ENCODE results near the gene SH3BP5L.
"Not testable (repeated sequence)": the region's sequence is repeated elsewhere in the genome, so short reads cannot be mapped to it uniquely, and the experiment has no call there.

SH3BP5L gene

GRCh38 chr1:248830718-248831017, 5.0 kb upstream of the SH3BP5L start:
- H3K27me3 ChIP-seq (ENCODE audit: low read depth); H3K36me3 ChIP-seq (replicated peaks); in situ Hi-C loops (cut with MboI; ENCODE audit: low sequenced_read_pairs); H3K9me3 ChIP-seq; H3K4me3 ChIP-seq; H3K4me1 ChIP-seq; DNase-seq (ENCODE audit: low spot score in 2 of 2): not testable (repeated sequence)

DNA sequence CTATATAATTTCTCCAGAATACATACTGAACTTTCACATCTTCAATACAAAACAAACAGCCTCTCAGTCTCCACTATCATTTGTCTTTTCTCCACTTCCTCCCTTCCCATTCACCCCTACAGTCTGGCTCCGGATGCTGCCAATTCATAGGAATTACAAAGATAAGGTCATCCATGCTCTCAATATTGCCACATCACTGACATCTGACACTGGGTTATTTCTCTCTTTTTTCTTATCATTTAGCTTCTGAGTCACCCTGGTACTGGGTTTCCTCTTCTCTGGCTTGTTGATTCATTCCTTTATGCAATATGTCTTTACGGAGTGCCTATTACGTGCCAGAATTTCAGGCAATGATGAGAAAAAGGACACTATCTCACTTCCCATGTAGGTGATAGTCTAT, 3.1 kb upstream of the SH3BP5L start:
- peaks cover 4% of the 10 kb centered on the region; the same call in 1 of the 2 replicates for H3K27me3 ChIP-seq (ENCODE audit: low read depth)
- H3K4me3 ChIP-seq = no peak overlapping the region
- DNase-seq (ENCODE audit: low spot score in 2 of 2) = no peak
- H3K9me3 ChIP-seq = no peaks in the 10 kb centered on the region
- peaks cover 4% of the 10 kb centered on the region; the same call in 1 of the 2 replicates for H3K36me3 ChIP-seq (replicated peaks)
- peaks cover 5% of the 10 kb centered on the region for H3K4me1 ChIP-seq
- in situ Hi-C loops (cut with MboI; ENCODE audit: low sequenced_read_pairs) = no loop called here

- in situ Hi-C loops (cut with MboI; ENCODE audit: low sequenced_read_pairs) = no loop called here
- Histone ChIP-seq H3K36me3 (replicated peaks) (peaks cover 21% of the 10 kb centered on the region), H3K9me3 (no peaks in the 10 kb centered on the region), H3K27me3 (ENCODE audit: low read depth) (no peaks in the 10 kb centered on the region), H3K4me1 (peaks cover 5% of the 10 kb centered on the region), H3K4me3 (peak overlapping the region; percentile 83)
- no peak for DNase-seq (ENCODE audit: low spot score in 2 of 2)
These were observed 174 bp downstream of the SH3BP5L start for GRCh38 chr1:248825573-248825908.

GRCh38 chr1:248825136-248825535, 579 bp downstream of the SH3BP5L start:
- in situ Hi-C loops (cut with MboI; ENCODE audit: low sequenced_read_pairs) = no loop called here
- DNase-seq (ENCODE audit: low spot score in 2 of 2) = no peak

DNA sequence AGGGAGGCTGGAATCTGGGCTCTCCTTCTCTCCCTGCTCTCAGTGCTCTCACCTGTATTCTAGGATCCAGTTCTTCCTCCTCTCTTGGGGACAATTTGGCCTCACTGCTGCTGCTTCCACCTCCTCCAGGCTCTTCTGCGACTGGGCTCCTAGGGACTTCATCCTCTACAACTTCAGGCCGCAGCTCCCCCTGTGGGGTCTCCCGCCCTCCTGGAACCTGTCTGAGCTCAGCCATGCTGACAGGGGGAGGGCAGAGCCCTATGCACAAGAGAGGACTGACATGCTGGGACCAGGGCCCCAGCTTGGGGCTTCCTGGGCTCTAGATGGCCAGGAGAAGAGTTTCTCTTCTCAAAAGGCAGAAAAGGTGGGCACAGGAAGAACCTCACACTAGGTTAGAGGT, 1.0 kb downstream of the SH3BP5L start:
- Histone ChIP-seq H3K27me3 (ENCODE audit: low read depth) (no peaks in the 10 kb centered on the region), H3K9me3 (no peaks in the 10 kb centered on the region), H3K4me1 (peaks cover 5% of the 10 kb centered on the region), H3K36me3 (replicated peaks) (peaks cover 26% of the 10 kb centered on the region), H3K4me3 (peak overlapping the region; percentile 83)
- no peak for DNase-seq (ENCODE audit: low spot score in 2 of 2)
- in situ Hi-C loops (cut with MboI; ENCODE audit: low sequenced_read_pairs) = no loop called here

More at GRCh38 chr1:248825136-248825535, 579 bp downstream of the SH3BP5L start:
- Histone ChIP-seq H3K4me1 (peaks cover 5% of the 10 kb centered on the region), H3K4me3 (peak overlapping the region; percentile 83), H3K27me3 (ENCODE audit: low read depth) (no peaks in the 10 kb centered on the region), H3K36me3 (replicated peaks) (peaks cover 25% of the 10 kb centered on the region), H3K9me3 (no peaks in the 10 kb centered on the region)

- H3K4me1 ChIP-seq = peaks cover 5% of the 10 kb centered on the region
- H3K4me3 ChIP-seq = no peak overlapping the region
- peaks cover 26% of the 10 kb centered on the region for H3K36me3 ChIP-seq (replicated peaks)
- H3K27me3 ChIP-seq (ENCODE audit: low read depth) = no peaks in the 10 kb centered on the region
- H3K9me3 ChIP-seq = no peaks in the 10 kb centered on the region
- no peak for DNase-seq (ENCODE audit: low spot score in 2 of 2)
- in situ Hi-C loops (cut with MboI; ENCODE audit: low sequenced_read_pairs) = no loop called here
These were observed 1.4 kb downstream of the SH3BP5L start for GRCh38 chr1:248824301-248824700.

DNA sequence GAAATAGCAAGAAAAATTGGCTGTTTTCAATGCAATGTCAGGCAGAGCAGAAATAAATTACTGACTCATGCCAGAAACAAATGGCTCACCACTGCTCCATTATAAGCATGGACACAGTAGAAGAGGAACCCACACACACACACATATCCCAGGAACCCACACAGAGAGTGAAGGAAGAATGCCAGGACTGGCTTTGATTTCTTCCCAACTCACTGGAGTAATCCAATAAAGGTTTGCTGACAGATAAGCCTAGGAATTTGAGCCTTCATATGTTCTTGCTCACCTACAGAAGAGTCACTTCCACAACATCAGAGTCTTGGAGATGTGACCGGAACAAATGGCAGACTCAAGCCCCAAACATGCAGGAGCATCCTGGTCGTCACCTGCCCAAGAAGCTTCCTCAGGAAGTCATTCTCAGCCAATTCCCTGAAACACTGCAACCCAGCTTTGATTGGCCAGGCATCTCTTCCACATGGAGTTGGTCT, 2.2 kb downstream of the SH3BP5L start:
- in situ Hi-C loops (cut with MboI; ENCODE audit: low sequenced_read_pairs) = no loop called here
- peaks cover 5% of the 10 kb centered on the region for H3K4me1 ChIP-seq
- no peak for DNase-seq (ENCODE audit: low spot score in 2 of 2)
- H3K36me3 ChIP-seq (replicated peaks) = peaks cover 26% of the 10 kb centered on the region
- H3K27me3 ChIP-seq (ENCODE audit: low read depth) = no peaks in the 10 kb centered on the region
- no peak overlapping the region for H3K4me3 ChIP-seq
- H3K9me3 ChIP-seq = no peaks in the 10 kb centered on the region

DNA sequence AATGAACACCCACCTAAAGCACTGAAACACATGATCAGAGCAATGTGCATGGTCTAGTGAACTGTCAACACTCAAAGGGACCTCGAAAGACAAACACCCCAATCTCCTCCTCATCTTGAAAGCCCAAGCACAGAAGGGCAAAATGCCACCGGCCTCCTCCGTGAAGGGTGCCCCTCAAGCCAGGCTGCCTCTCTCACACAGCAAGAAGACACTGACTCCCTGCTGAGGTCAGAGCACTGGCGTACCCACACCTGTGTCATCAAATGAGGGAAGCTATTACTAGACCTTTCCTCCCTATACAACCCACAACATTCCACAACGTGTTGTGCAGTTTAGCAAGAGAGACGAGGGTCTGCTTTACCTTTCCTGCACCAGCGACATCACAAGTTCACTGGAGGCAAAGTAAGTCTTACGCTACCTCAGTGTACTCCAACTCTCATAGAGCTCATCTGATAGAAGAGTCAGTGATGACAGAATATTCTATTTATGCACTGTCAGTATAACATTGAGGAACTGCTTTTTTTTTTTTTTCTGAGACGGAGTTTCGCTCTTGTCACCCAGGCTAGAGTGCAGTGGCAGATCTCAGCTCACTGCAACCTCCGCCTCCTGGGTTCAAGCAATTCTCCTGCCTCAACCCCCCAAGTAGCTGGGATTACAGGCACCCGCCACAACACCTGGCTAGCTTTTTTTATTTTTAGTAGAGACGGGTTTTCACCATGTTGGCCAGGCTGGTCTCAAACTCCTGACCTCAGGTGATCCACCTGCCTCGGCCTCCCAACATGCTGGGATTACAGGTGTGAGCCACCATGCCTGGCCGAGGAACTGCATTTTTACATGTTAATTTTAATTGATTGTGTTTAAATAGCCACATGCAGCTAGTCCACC, 3.3 kb downstream of the SH3BP5L start:
- Histone ChIP-seq H3K36me3 (replicated peaks) (peaks cover 26% of the 10 kb centered on the region), H3K4me3 (no peak overlapping the region), H3K27me3 (ENCODE audit: low read depth) (no peaks in the 10 kb centered on the region), H3K4me1 (peaks cover 5% of the 10 kb centered on the region), H3K9me3 (no peaks in the 10 kb centered on the region)
- no peak for DNase-seq (ENCODE audit: low spot score in 2 of 2)
- in situ Hi-C loops (cut with MboI; ENCODE audit: low sequenced_read_pairs) = no loop called here

DNA sequence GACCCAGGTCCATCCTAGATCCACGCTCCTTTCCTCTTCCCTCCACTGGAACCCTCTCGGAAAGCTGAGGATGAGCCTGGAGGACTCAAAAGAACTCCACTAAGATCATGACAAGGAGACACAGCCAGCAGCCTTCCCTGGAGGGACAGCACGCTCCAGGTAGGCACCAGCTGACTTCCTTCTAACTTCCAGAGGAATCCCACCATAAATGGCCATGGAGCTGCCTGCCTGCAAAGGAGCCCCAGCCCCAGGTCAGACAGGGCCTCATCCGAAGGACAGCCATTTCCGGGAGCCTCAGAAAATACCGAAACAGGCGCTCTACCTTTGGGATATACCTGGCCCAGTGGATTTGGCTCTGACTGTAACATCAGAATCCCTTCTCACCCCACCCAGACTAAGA, 4.1 kb downstream of the SH3BP5L start:
- H3K4me3 ChIP-seq = no peak overlapping the region
- in situ Hi-C loops (cut with MboI; ENCODE audit: low sequenced_read_pairs) = no loop called here
- H3K36me3 ChIP-seq (replicated peaks) = peaks cover 26% of the 10 kb centered on the region
- DNase-seq (ENCODE audit: low spot score in 2 of 2) = no peak
- no peaks in the 10 kb centered on the region for H3K27me3 ChIP-seq (ENCODE audit: low read depth)
- no peaks in the 10 kb centered on the region for H3K9me3 ChIP-seq
- H3K4me1 ChIP-seq = peaks cover under 1% of the 10 kb centered on the region

DNA sequence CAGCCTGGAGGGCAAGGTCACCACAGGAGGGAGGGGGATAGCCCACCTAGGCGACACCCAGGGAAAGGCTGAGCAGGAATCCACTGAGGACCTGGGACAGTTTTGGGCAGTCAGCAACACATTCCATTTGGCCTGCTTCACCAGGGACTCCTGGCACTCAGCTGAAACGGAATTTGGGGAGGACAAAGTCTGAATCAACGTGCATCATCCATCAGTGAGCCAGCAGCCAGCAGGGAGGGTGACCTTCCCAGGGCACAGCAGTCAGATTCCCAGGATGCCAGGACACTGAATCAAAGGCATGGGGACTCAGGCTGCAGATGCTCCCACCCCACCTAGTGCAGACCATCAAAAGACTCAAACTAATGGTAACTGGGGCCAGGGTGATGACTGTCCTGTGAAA, 4.6 kb downstream of the SH3BP5L start:
- no peak for DNase-seq (ENCODE audit: low spot score in 2 of 2)
- no peaks in the 10 kb centered on the region; the same call in 1 of the 2 replicates for H3K4me1 ChIP-seq
- in situ Hi-C loops (cut with MboI; ENCODE audit: low sequenced_read_pairs) = no loop called here
- H3K9me3 ChIP-seq = no peaks in the 10 kb centered on the region
- H3K4me3 ChIP-seq = no peak overlapping the region
- no peaks in the 10 kb centered on the region for H3K27me3 ChIP-seq (ENCODE audit: low read depth)
- H3K36me3 ChIP-seq (replicated peaks) = peaks cover 30% of the 10 kb centered on the region

DNA sequence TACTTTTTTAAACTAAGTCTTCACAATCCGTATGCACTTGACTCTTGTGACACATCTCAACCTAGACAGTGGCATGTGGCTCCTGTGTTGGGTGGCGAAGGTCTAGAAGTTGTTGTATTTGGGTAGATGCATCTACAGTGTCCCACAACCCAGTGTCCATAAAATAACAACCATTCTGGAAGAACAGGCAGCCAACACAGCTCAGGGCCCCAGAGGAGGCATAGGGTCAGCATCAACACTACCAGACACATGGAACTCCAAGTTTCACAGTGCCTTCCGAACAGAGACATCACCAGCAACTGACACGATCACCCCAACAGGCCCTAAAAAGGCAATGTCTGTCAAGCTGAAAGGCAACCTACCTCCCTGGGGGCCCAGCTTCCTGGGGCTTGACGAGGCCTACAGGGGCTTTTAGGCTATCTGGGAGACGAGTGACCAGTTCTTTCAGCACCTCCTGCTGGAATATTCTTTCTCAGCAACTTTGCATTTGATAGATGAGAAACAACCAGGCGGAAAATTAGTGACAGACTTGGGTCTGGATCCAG, 5.6 kb downstream of the SH3BP5L start:
- in situ Hi-C loops (cut with MboI; ENCODE audit: low sequenced_read_pairs) = no loop called here
- Histone ChIP-seq H3K4me3 (no peak overlapping the region), H3K4me1 (no peaks in the 10 kb centered on the region; the same call in 1 of the 2 replicates), H3K27me3 (ENCODE audit: low read depth) (no peaks in the 10 kb centered on the region), H3K9me3 (no peaks in the 10 kb centered on the region), H3K36me3 (replicated peaks) (peaks cover 32% of the 10 kb centered on the region)
- no peak for DNase-seq (ENCODE audit: low spot score in 2 of 2)

GRCh38 chr1:248818505-248819374, 7.0 kb downstream of the SH3BP5L start:
- H3K9me3 ChIP-seq = no peaks in the 10 kb centered on the region
- no peak overlapping the region for H3K4me3 ChIP-seq
- no peaks in the 10 kb centered on the region for H3K4me1 ChIP-seq
- no peak for DNase-seq (ENCODE audit: low spot score in 2 of 2)
- peaks cover 39% of the 10 kb centered on the region for H3K36me3 ChIP-seq (replicated peaks)
- H3K27me3 ChIP-seq (ENCODE audit: low read depth) = no peaks in the 10 kb centered on the region
- in situ Hi-C loops (cut with MboI; ENCODE audit: low sequenced_read_pairs) = no loop called here

DNA sequence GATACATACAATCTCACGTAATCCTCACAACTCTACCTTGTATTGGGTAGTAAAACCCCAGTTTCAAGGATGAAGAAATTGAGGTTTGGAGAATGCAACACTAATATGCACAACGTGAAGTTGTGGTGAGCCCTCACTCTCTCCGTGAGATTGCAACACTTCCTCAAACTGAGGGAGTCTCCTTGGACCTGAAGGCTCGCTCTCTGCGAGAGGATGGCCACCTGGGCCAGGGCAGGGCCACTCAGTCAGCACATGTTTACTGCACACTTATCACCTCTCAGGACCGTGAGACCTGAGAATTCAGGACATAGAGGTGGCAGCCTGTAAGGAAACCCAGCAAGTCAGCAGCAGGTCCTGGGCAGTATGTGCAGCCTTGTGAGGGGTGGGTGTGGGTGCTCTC, 8.7 kb downstream of the SH3BP5L start:
- DNase-seq (ENCODE audit: low spot score in 2 of 2) = no peak
- Histone ChIP-seq H3K36me3 (replicated peaks) (peaks cover 30% of the 10 kb centered on the region), H3K4me1 (no peaks in the 10 kb centered on the region), H3K4me3 (no peak overlapping the region), H3K9me3 (no peaks in the 10 kb centered on the region), H3K27me3 (ENCODE audit: low read depth) (no peaks in the 10 kb centered on the region)
- in situ Hi-C loops (cut with MboI; ENCODE audit: low sequenced_read_pairs) = no loop called here
